K562 (cell line): ENCODE data around the gene EEF1A2. TPM values are rescaled to one million over a fixed set of nuclear protein-coding genes. Genes with fewer than 3 reads are reported as not detected.

ENCODE experiments used
- BRF1 ChIP-seq: IDR thresholded peaks from 3 replicates; pipeline ENCODE4 v1.6.1; 2011; ENCODE audit warnings: borderline replicate concordance, mild to moderate bottlenecking; ENCODE audit not compliant: insufficient read length; ENCODE audit errors: extremely low read depth
- CBX1 ChIP-seq: sonication (generic); IDR thresholded peaks from 2 replicates; pipeline ENCODE4 v1.6.1; 2016; ENCODE audit warnings: antibody characterized with exemption, low read depth, mild to moderate bottlenecking
- CCAR2 ChIP-seq: fragments of 200-400 bp; formaldehyde crosslinking; IDR thresholded peaks from 2 replicates; pipeline ENCODE4 v1.6.1; 2017; ENCODE audit warnings: mild to moderate bottlenecking, low read depth, low read length
- CHCHD3 ChIP-seq: fragments of 250-450 bp; sonication (Bioruptor Pico); IDR thresholded peaks from 2 replicates; pipeline ENCODE4 v2.1.2; 2022; ENCODE audit warnings: mild to moderate bottlenecking
- ESRRA ChIP-seq: fragments of 450-650 bp; IDR thresholded peaks from 2 replicates; pipeline ENCODE4 v1.6.1; 2014; ENCODE audit warnings: low read depth, mild to moderate bottlenecking, moderate library complexity, borderline replicate concordance
- IFI16 ChIP-seq: fragments of 250-450 bp; sonication (Bioruptor Pico); IDR thresholded peaks from 2 replicates; pipeline ENCODE4 v2.1.2; 2022; ENCODE audit warnings: mild to moderate bottlenecking, inconsistent platforms
- KAT8 ChIP-seq: fragments of 450-650 bp; IDR thresholded peaks from 2 replicates; pipeline ENCODE4 v1.6.1; 2016; ENCODE audit warnings: low read depth, mild to moderate bottlenecking
- MYC ChIP-seq, 2 experiments: fragments of 250-450 bp in 1 of 2; sonication (Bioruptor Pico) in 1 of 2; IDR thresholded peaks; 2 replicates each; pipeline versions ENCODE4 v1.5.1 to v1.6.1; 2012 to 2021; ENCODE audit warnings: low read depth in 2 of 2, borderline replicate concordance in 1 of 2, improper control_type of control experiment in 1 of 2, low read length in 1 of 2, mild to moderate bottlenecking in 1 of 2, moderate library complexity in 1 of 2
- NELFE ChIP-seq: IDR thresholded peaks from 2 replicates; pipeline ENCODE4 v1.6.1; 2011; ENCODE audit warnings: mild to moderate bottlenecking; ENCODE audit not compliant: insufficient read depth, insufficient read length
- NFATC3 ChIP-seq: fragments of 450-650 bp; IDR thresholded peaks from 2 replicates; pipeline ENCODE4 v1.6.1; 2017; ENCODE audit warnings: mild to moderate bottlenecking
- NONO ChIP-seq, 2 experiments: fragments of 200-400 bp in 1 of 2; fragments of 450-650 bp in 1 of 2; formaldehyde crosslinking in 1 of 2; IDR thresholded peaks; 2 replicates each; pipeline ENCODE4 v1.6.1; 2017; ENCODE audit warnings: low read depth in 2 of 2, mild to moderate bottlenecking in 2 of 2, moderate library complexity in 2 of 2, low read length in 1 of 2
- POLR2B ChIP-seq: fragments of 450-650 bp; IDR thresholded peaks from 2 replicates; pipeline ENCODE4 v1.6.1; 2018; ENCODE audit warnings: low read depth; ENCODE audit not compliant: partially characterized antibody
- RBFOX2 ChIP-seq: fragments of 200-400 bp; formaldehyde crosslinking; IDR thresholded peaks from 2 replicates; pipeline ENCODE4 v1.6.1; 2017; ENCODE audit warnings: low read depth, mild to moderate bottlenecking, low read length, moderate library complexity
- RFX1 ChIP-seq: fragments of 450-650 bp; IDR thresholded peaks from 2 replicates; pipeline ENCODE4 v1.6.1; 2016; ENCODE audit warnings: mild to moderate bottlenecking, moderate library complexity
- SMARCA4 ChIP-seq: fragments of 450-650 bp; IDR thresholded peaks from 2 replicates; pipeline ENCODE4 v1.6.1; 2016
- SMC3 ChIP-seq: conservative IDR thresholded peaks from 2 replicates; pipeline ENCODE4 v1.6.1; 2011; ENCODE audit warnings: low read depth, low read length, improper control_type of control experiment; ENCODE audit not compliant: insufficient read depth
- TCF7 ChIP-seq: sonication (generic); IDR thresholded peaks from 2 replicates; pipeline ENCODE4 v1.6.1; 2016; ENCODE audit warnings: antibody characterized with exemption, borderline replicate concordance
- ZFP30 ChIP-seq: fragments of 250-450 bp; sonication (Bioruptor Pico); IDR thresholded peaks from 2 replicates; pipeline ENCODE4 v1.8.0; 2022; ENCODE audit warnings: moderate library complexity, mild to moderate bottlenecking, inconsistent platforms, borderline replicate concordance
- ZNF507 ChIP-seq: conservative IDR thresholded peaks from 2 replicates; pipeline ENCODE4 v1.6.1; 2017; ENCODE audit warnings: missing genetic modification characterization, missing compliant biosample characterization
- ZNF79 ChIP-seq: fragments of 250-450 bp; sonication (Bioruptor Pico); IDR thresholded peaks from 2 replicates; pipeline ENCODE4 v1.4.0; 2020; ENCODE audit warnings: low read depth, mild to moderate bottlenecking, moderate library complexity
- polyA plus RNA-seq, 8 experiments: library from polyadenylated mRNA; depleted of rRNA in 4 of 8; stranded (reverse) in 5 of 8; unstranded in 3 of 8; fragments of >200 nt; fragmentation: Nextera tagmentation in 2 of 8; fragmentation: Illumina TruSeq in 1 of 8; extraction: Ambion mirVana in 2 of 8; extraction: Trizol in 1 of 8; gene quantifications; 2 replicates each; pipeline versions ENCODE4 v1.2.1 to v1.2.3, GENCODE V29; 2011 to 2014; ENCODE audit warnings: inconsistent platforms in 1 of 8, missing spikeins in 1 of 8
- total RNA-seq, 7 experiments: library from RNA; depleted of rRNA in 6 of 7; stranded (reverse); fragments of >200 nt in 6 of 7; fragmentation: Illumina TruSeq in 2 of 7; extraction: Trizol in 2 of 7; gene quantifications; 2 replicates each; pipeline versions ENCODE4 v1.2.1 to v1.2.3, GENCODE V29; 2011 to 2021; ENCODE audit warnings: low replicate concordance in 1 of 7
- TF ChIP-seq, protein P1 (sequence below): fragments of 250-450 bp; sonication (Bioruptor Pico); IDR thresholded peaks from 2 replicates; pipeline ENCODE4 v1.4.0; 2020
- TF ChIP-seq, protein P2 (sequence below): fragments of 450-650 bp; formaldehyde crosslinking; IDR thresholded peaks from 2 replicates; pipeline ENCODE4 v1.4.0; 2022; ENCODE audit warnings: missing genetic modification characterization

EEF1A2 gene
- total and polyA plus RNA-seq, 9 of the 15 experiments (the other 6 are each of a cell fraction or from before 2014, with no cell fraction given), result 0.04 to 29.6 (median 11.5) TPM

DNA sequence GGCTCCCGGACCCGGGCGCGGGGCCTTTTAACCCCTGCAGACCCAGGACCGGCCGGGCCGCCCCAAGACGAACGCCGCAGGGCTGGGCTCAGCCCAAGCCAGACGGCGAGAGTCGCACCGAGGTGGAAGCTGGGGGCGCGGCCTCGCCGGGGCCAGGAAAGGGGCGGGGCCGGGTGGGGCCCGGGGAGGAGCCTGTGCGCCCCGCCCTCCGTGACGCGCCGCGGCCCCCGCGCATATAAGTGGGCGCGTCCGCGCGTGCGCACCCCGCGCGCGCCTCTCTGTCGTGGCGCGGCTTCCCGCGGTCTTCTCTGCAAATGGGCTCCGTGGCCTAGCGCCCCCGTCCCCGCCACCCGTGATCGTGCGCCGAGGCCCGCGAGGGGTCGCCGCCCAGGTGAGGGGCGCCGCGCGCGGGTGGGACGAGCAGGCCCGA is 21.6 kb upstream of the EEF1A2 start, which contains the start of gene PPDPF (continued):
- TF ChIP-seq CHCHD3 (CRISPR knock-in tag), result no peak
- no peak for TF ChIP-seq BRF1
- TF ChIP-seq TCF7, result 0 out of 2 replicates have a peak, but pooled peaks have one; percentile 35
- TF ChIP-seq NFATC3, result no peak
- TF ChIP-seq KAT8, result no peak
- no peak for TF ChIP-seq ZNF79 (CRISPR knock-in tag)
- TF ChIP-seq NONO (IDR thresholded peaks at IDR 0.05; ENCODE audit: low read depth in 2 of 2, low read length in 1 of 2), result peak in 1 of 2 experiments; percentile 84; a peak in 2 of 4 replicates
- TF ChIP-seq NELFE, result no peak
- no peak for TF ChIP-seq RFX1
- TF ChIP-seq ZNF507 (tag), result no peak
- no peak for TF ChIP-seq ESRRA
- TF ChIP-seq, protein P1, sequence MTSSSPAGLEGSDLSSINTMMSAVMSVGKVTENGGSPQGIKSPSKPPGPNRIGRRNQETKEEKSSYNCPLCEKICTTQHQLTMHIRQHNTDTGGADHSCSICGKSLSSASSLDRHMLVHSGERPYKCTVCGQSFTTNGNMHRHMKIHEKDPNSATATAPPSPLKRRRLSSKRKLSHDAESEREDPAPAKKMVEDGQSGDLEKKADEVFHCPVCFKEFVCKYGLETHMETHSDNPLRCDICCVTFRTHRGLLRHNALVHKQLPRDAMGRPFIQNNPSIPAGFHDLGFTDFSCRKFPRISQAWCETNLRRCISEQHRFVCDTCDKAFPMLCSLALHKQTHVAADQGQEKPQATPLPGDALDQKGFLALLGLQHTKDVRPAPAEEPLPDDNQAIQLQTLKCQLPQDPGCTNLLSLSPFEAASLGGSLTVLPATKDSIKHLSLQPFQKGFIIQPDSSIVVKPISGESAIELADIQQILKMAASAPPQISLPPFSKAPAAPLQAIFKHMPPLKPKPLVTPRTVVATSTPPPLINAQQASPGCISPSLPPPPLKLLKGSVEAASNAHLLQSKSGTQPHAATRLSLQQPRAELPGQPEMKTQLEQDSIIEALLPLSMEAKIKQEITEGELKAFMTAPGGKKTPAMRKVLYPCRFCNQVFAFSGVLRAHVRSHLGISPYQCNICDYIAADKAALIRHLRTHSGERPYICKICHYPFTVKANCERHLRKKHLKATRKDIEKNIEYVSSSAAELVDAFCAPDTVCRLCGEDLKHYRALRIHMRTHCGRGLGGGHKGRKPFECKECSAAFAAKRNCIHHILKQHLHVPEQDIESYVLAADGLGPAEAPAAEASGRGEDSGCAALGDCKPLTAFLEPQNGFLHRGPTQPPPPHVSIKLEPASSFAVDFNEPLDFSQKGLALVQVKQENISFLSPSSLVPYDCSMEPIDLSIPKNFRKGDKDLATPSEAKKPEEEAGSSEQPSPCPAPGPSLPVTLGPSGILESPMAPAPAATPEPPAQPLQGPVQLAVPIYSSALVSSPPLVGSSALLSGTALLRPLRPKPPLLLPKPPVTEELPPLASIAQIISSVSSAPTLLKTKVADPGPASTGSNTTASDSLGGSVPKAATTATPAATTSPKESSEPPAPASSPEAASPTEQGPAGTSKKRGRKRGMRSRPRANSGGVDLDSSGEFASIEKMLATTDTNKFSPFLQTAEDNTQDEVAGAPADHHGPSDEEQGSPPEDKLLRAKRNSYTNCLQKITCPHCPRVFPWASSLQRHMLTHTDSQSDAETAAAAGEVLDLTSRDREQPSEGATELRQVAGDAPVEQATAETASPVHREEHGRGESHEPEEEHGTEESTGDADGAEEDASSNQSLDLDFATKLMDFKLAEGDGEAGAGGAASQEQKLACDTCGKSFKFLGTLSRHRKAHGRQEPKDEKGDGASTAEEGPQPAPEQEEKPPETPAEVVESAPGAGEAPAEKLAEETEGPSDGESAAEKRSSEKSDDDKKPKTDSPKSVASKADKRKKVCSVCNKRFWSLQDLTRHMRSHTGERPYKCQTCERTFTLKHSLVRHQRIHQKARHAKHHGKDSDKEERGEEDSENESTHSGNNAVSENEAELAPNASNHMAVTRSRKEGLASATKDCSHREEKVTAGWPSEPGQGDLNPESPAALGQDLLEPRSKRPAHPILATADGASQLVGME (CRISPR knock-in tag), result no peak
- no peak for TF ChIP-seq MYC (IDR thresholded peaks at IDR 0.05; ENCODE audit: low read depth, low read length)
- TF ChIP-seq MYC (CRISPR knock-in tag; IDR thresholded peaks at IDR 0.05; ENCODE audit: borderline replicate concordance, low read depth), result no peak
- TF ChIP-seq SMC3, result no peak
- TF ChIP-seq CCAR2, result no peak
- TF ChIP-seq, protein P2, sequence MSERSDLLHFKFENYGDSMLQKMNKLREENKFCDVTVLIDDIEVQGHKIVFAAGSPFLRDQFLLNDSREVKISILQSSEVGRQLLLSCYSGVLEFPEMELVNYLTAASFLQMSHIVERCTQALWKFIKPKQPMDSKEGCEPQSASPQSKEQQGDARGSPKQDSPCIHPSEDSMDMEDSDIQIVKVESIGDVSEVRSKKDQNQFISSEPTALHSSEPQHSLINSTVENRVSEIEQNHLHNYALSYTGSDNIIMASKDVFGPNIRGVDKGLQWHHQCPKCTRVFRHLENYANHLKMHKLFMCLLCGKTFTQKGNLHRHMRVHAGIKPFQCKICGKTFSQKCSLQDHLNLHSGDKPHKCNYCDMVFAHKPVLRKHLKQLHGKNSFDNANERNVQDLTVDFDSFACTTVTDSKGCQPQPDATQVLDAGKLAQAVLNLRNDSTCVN (CRISPR knock-in tag), result no peak
- 0 out of 2 replicates have a peak, but pooled peaks have one; percentile 51 for TF ChIP-seq CBX1
- TF ChIP-seq RBFOX2, result peak; percentile 85
- TF ChIP-seq ZFP30 (CRISPR knock-in tag), result no peak
- no peak for TF ChIP-seq SMARCA4
- no peak for TF ChIP-seq IFI16 (CRISPR knock-in tag)
- peak; percentile 52 for TF ChIP-seq POLR2B
